Measurements from ENCODE around the gene PARD3B. TPM values are rescaled to one million over a fixed set of nuclear protein-coding genes. Genes with fewer than 3 reads are reported as not detected.

PARD3B gene
- total and polyA plus RNA-seq, 2 of the 13 experiments (the other 11 are each of a cell fraction or from before 2014, with no cell fraction given): 0.71 to 2.3 TPM

DNA sequence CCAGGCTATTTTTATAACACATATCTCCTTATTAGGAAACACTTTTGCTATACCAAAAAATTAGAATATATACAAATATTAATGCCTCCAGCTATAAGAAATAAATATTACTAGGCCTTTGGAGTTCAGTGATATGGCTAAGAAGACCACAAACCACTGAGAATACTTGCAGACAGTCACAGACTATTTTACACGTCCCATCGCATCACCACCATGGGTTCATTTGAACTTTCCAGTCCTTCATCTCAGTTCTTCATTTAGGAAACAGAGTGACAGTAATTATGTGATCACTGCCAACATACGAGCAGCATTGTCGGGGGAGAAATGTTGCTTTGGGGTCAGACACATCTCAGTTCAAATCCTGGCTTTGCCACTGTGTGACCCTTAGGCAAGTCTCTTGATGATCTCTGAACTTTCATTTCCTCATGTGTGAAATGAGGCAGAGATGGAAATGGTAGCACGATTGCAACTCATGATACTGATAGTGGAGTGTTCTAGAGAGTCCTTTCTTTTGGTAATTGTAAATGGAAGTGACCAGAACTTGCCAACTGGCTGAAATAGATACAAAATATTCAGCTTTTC, 998.1 kb downstream of the PARD3B start:
- no peaks in the 10 kb centered on the region for H3K36me3 ChIP-seq (replicated peaks in 1 of 2; ENCODE audit: control insufficient read depth in 1 of 2, insufficient read depth in 2 of 2, low read length in 2 of 2)
- FAIRE-seq: no peak
- POLR2A ChIA-PET: no interaction called here
- TF ChIP-seq HIVEP1 (CRISPR knock-in tag; IDR thresholded peaks at IDR 0.05): no peak
- ATAC-seq: no peak
- WGBS (ENCODE audit: low lambda C conversion rate): 45% methylated on average over 5 of the region's 5 CpGs
- no peak overlapping the region for H3K9ac ChIP-seq (ENCODE audit: insufficient read depth, low read depth, low read length)
- no peaks in the 10 kb centered on the region for H3K9me3 ChIP-seq (ENCODE audit: low read length)
- H4K20me1 ChIP-seq (ENCODE audit: insufficient read depth, low read length): no peaks in the 10 kb centered on the region
- H3K4me2 ChIP-seq (ENCODE audit: low read depth, low read length): no peak overlapping the region
- no peak overlapping the region for H3K4me3 ChIP-seq (replicated peaks in 1 of 3; ENCODE audit: insufficient read depth in 1 of 3, low read depth in 2 of 3, low read length in 3 of 3)
- BruUV-seq (replicated peaks): no TSS peak
- intact Hi-C loops (cut with micrococcal nuclease; ENCODE audit: unreplicated experiment) (no loop called here), in situ Hi-C loops (cut with HindIII; ENCODE audit: extremely low pct_ligation_motif_present, low pct_unique_long_range_greater_than_20kb) (no loop called here)
- no peaks in the 10 kb centered on the region for H3K79me2 ChIP-seq (ENCODE audit: insufficient read depth, low read length)
- H2AFZ ChIP-seq (ENCODE audit: low read length): no peak overlapping the region
- no peaks in the 10 kb centered on the region for H3K27me3 ChIP-seq (ENCODE audit: control insufficient read depth in 1 of 2, insufficient read depth in 2 of 2, low read length in 2 of 2)
- CTCF ChIA-PET (ENCODE audit: low intra/inter-chr PET ratio, low total read pairs): no interaction called here
- no peak for DNase-seq (ENCODE audit: low spot score)
- no peak overlapping the region for H3K27ac ChIP-seq (ENCODE audit: extremely low read length, insufficient read depth, low read length)
- no peaks in the 10 kb centered on the region for H3K4me1 ChIP-seq (ENCODE audit: insufficient read depth, low read length)

DNA sequence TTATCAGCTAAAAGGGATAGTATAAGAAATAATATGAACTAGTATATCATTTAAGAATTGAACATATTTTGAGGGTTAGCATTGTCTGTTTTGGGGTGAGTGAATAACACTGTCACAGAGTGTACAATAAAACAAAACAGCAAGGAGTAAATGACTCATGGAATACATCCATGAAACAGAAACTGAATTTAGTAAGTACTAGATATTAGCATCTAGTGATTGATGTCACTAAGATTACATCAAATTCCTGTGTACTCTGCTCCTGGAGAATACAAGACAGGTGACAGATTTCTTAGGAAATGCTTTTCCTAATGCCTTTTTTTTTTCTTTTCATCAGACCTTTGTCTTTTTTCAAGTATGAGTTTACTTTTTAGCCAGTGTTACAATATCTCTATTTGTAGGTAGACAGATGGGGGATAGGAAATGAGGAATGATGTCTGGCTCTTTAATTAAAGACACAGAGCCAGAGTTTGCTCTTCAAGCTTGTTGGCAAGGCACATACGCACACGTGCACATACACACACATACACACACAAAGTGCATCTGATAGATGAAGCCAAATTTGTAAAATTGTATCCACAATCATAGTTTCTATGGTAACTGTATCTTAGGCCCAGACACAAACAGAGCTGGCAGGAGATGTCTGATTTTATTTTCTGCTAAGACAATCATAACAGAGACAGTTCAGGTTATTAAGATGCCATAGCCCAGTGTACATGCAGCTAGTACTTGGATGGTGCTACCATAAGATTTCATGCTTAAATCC, 998.8 kb downstream of the PARD3B start:
- CTCF ChIA-PET (ENCODE audit: low intra/inter-chr PET ratio, low total read pairs): no interaction called here
- intact Hi-C loops (cut with micrococcal nuclease; ENCODE audit: unreplicated experiment): no loop called here
- TF ChIP-seq ZC3H13 (CRISPR knock-in tag; IDR thresholded peaks at IDR 0.05) (no peak), DMTF1 (CRISPR knock-in tag; IDR thresholded peaks at IDR 0.05) (no peak), SRSF9 (IDR thresholded peaks at IDR 0.05; ENCODE audit: borderline replicate concordance, insufficient read depth, low read depth, low read length, poor library complexity, severe bottlenecking) (no peak), SOX5 (CRISPR knock-in tag; IDR thresholded peaks at IDR 0.05; ENCODE audit: borderline replicate concordance) (no peak), ELF3 (CRISPR knock-in tag; IDR thresholded peaks at IDR 0.05) (no peak), BORCS8-MEF2B (CRISPR knock-in tag; IDR thresholded peaks at IDR 0.05) (no peak), MTF1 (CRISPR knock-in tag; IDR thresholded peaks at IDR 0.05) (no peak), ZNF256 (CRISPR knock-in tag; conservative IDR thresholded peaks at IDR 0.05) (no peak), POLR2AphosphoS5 (IDR thresholded peaks at IDR 0.05; ENCODE audit: low read depth, low read length) (no peak), HNRNPH1 (optimal IDR thresholded peaks at IDR 0.05; ENCODE audit: low read depth, low read length) (no peak), RFXANK (CRISPR knock-in tag; IDR thresholded peaks at IDR 0.05) (no peak)
- TF ChIP-seq, protein P1, sequence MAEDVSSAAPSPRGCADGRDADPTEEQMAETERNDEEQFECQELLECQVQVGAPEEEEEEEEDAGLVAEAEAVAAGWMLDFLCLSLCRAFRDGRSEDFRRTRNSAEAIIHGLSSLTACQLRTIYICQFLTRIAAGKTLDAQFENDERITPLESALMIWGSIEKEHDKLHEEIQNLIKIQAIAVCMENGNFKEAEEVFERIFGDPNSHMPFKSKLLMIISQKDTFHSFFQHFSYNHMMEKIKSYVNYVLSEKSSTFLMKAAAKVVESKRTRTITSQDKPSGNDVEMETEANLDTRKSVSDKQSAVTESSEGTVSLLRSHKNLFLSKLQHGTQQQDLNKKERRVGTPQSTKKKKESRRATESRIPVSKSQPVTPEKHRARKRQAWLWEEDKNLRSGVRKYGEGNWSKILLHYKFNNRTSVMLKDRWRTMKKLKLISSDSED (CRISPR knock-in tag; IDR thresholded peaks at IDR 0.05): no peak

More for the DNA sequence above, 998.8 kb downstream of the PARD3B start:
- Histone ChIP-seq H2AFZ (ENCODE audit: low read length) (no peak overlapping the region), H3K27me3 (ENCODE audit: control insufficient read depth in 1 of 2, insufficient read depth in 2 of 2, low read length in 2 of 2) (no peaks in the 10 kb centered on the region), H3K4me3 (replicated peaks in 1 of 3; ENCODE audit: insufficient read depth in 1 of 3, low read depth in 2 of 3, low read length in 3 of 3) (no peak overlapping the region), H3K4me2 (ENCODE audit: low read depth, low read length) (no peak overlapping the region), H3K9ac (ENCODE audit: insufficient read depth, low read depth, low read length) (no peak overlapping the region), H3K79me2 (ENCODE audit: insufficient read depth, low read length) (no peaks in the 10 kb centered on the region), H3K36me3 (replicated peaks in 1 of 2; ENCODE audit: control insufficient read depth in 1 of 2, insufficient read depth in 2 of 2, low read length in 2 of 2) (no peaks in the 10 kb centered on the region), H3K27ac (ENCODE audit: extremely low read length, insufficient read depth, low read length) (no peak overlapping the region), H3K9me3 (ENCODE audit: low read length) (no peaks in the 10 kb centered on the region), H4K20me1 (ENCODE audit: insufficient read depth, low read length) (no peaks in the 10 kb centered on the region), H3K4me1 (ENCODE audit: insufficient read depth, low read length) (no peaks in the 10 kb centered on the region)
- FAIRE-seq: no peak
- in situ Hi-C loops (cut with HindIII; ENCODE audit: extremely low pct_ligation_motif_present, low pct_unique_long_range_greater_than_20kb): no loop called here
- 32% methylated on average over 2 of the region's 2 CpGs for WGBS (ENCODE audit: low lambda C conversion rate)
- POLR2A ChIA-PET: no interaction called here
- no TSS peak for BruUV-seq (replicated peaks)
- no peak for ATAC-seq
- DNase-seq (ENCODE audit: low spot score): no peak

Data from HepG2 (cell line).